ENCODE measurements around the gene SIRPG. TPM values are rescaled to one million over a fixed set of nuclear protein-coding genes. Genes with fewer than 3 reads are reported as not detected.

SIRPG gene
- total RNA-seq, 2 donors from 2014 or later, result 0.32 to 0.45 TPM

- no peaks in the 10 kb centered on the region for H3K9me3 ChIP-seq
- no peak overlapping the region for H3K27ac ChIP-seq
- DNase-seq (ENCODE audit: low spot score), result no peak
- WGBS, result 51% methylated on average over 9 of the region's 9 CpGs
- no peaks in the 10 kb centered on the region for H3K36me3 ChIP-seq
- no peak overlapping the region for H3K4me3 ChIP-seq
- intact Hi-C loops (cut with DNase I), result no loop called here
- TF ChIP-seq POLR2A (IDR thresholded peaks at IDR 0.05) (no peak), POLR2AphosphoS5 (IDR thresholded peaks at IDR 0.05) (no peak), CTCF (IDR thresholded peaks at IDR 0.05) (no peak)
- H3K4me1 ChIP-seq (replicated peaks), result no peaks in the 10 kb centered on the region
- no peaks in the 10 kb centered on the region for H3K27me3 ChIP-seq (replicated peaks; ENCODE audit: insufficient read depth)
These were observed 68.8 kb downstream of the SIRPG start for GRCh38 chr20:1588533-1589460.

GRCh38 chr20:1587781-1588532, 69.6 kb downstream of the SIRPG start:
- 76% methylated on average over 3 of the region's 3 CpGs for WGBS

GRCh38 chr20:1579488-1579887, 78.1 kb downstream of the SIRPG start:
- Histone ChIP-seq H3K4me1 (replicated peaks) (no peaks in the 10 kb centered on the region), H3K4me3 (no peak overlapping the region), H3K27me3 (replicated peaks; ENCODE audit: insufficient read depth) (no peaks in the 10 kb centered on the region), H3K36me3 (no peaks in the 10 kb centered on the region), H3K27ac (no peak overlapping the region), H3K9me3 (no peaks in the 10 kb centered on the region)
- 88% methylated on average over 6 of the region's 6 CpGs for WGBS
- DNase-seq (ENCODE audit: low spot score), result no peak
- intact Hi-C loops (cut with DNase I), result no loop called here
- no peak for TF ChIP-seq CTCF (IDR thresholded peaks at IDR 0.05)
- TF ChIP-seq POLR2AphosphoS5 (IDR thresholded peaks at IDR 0.05), result no peak
- no peak for TF ChIP-seq POLR2A (IDR thresholded peaks at IDR 0.05)

More at GRCh38 chr20:1587781-1588532, 69.6 kb downstream of the SIRPG start:
- intact Hi-C loops (cut with DNase I), result no loop called here
- Histone ChIP-seq H3K4me3 (no peak overlapping the region), H3K9me3 (no peaks in the 10 kb centered on the region), H3K27me3 (replicated peaks; ENCODE audit: insufficient read depth) (no peaks in the 10 kb centered on the region), H3K36me3 (no peaks in the 10 kb centered on the region), H3K4me1 (replicated peaks) (no peaks in the 10 kb centered on the region), H3K27ac (no peak overlapping the region)
- TF ChIP-seq POLR2AphosphoS5 (IDR thresholded peaks at IDR 0.05) (no peak), POLR2A (IDR thresholded peaks at IDR 0.05) (no peak), CTCF (IDR thresholded peaks at IDR 0.05) (no peak)
- DNase-seq (ENCODE audit: low spot score), result no peak

Small RNA genes lying within 50 kb of the gene (small RNA-seq; reads per million reads assigned to genes)
- gene AL109809.3, result 0 reads per million in 2 donors
- gene RN7SL561P, result 0 reads per million in 2 donors

Other genes starting within 250 kb of the SIRPG start
- 10 to 100 TPM; 43.0 to 54.5 TPM for gene NSFL1C, start 190.9 kb downstream of the SIRPG start, total RNA-seq
- gene SIRPB2, start 166.4 kb downstream of the SIRPG start, total RNA-seq, result 1 to 10 TPM in 1 of 2 donors, under 1 TPM in 1; 0.36 to 3.2 TPM
- 1 to 10 TPM in 1 of 2 donors, not detected in 1; 1.9 TPM for gene SIRPD, start 100.1 kb downstream of the SIRPG start, total RNA-seq
- gene SIRPB1, start 37.8 kb downstream of the SIRPG start, total RNA-seq, result 1 to 10 TPM in 1 of 2 donors, not detected in 1; 3.9 TPM
- 10 to 100 TPM; 20.3 to 31.0 TPM for gene SIRPA, start 237.6 kb upstream of the SIRPG start, total RNA-seq

Measured in prostate gland (tissue), 2 donors.